ENCODE measurements around the gene HDAC4. TPM values are rescaled to one million over a fixed set of nuclear protein-coding genes. Genes with fewer than 3 reads are reported as not detected.

HDAC4 gene
- total and polyA plus RNA-seq, 9 of the 15 experiments (the other 6 are each of a cell fraction or from before 2014, with no cell fraction given), result 0.11 to 20.2 (median 4.0) TPM

- 0 out of 4 replicates have a peak, but pooled peaks of 1 of the 2 experiments have one; percentile 23 for TF ChIP-seq NRF1 (conservative IDR thresholded peaks at IDR 0.05 in 1 of 2, IDR thresholded peaks at IDR 0.05 in 1 of 2)
- peak; percentile 22; the same call in 1 of the 2 replicates for TF ChIP-seq L3MBTL2 (IDR thresholded peaks at IDR 0.05)
- no peak for TF ChIP-seq PPARD (CRISPR knock-in tag; IDR thresholded peaks at IDR 0.05)
- TF ChIP-seq STAT5A (IDR thresholded peaks at IDR 0.05; ENCODE audit: borderline replicate concordance, low read length), result peak; percentile 85
- TF ChIP-seq NFE2 (IDR thresholded peaks at IDR 0.05; ENCODE audit: low read depth), result no peak
- TF ChIP-seq, protein P1, sequence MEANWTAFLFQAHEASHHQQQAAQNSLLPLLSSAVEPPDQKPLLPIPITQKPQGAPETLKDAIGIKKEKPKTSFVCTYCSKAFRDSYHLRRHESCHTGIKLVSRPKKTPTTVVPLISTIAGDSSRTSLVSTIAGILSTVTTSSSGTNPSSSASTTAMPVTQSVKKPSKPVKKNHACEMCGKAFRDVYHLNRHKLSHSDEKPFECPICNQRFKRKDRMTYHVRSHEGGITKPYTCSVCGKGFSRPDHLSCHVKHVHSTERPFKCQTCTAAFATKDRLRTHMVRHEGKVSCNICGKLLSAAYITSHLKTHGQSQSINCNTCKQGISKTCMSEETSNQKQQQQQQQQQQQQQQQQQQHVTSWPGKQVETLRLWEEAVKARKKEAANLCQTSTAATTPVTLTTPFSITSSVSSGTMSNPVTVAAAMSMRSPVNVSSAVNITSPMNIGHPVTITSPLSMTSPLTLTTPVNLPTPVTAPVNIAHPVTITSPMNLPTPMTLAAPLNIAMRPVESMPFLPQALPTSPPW (CRISPR knock-in tag; IDR thresholded peaks at IDR 0.05), result peak; percentile 33; the same call in 1 of the 2 replicates
- TF ChIP-seq TGIF2 (CRISPR knock-in tag; IDR thresholded peaks at IDR 0.05), result no peak
- 0 out of 2 replicates have a peak, but pooled peaks have one; percentile 15 for TF ChIP-seq DPF2 (IDR thresholded peaks at IDR 0.05)
- no peak for TF ChIP-seq SRSF3 (IDR thresholded peaks at IDR 0.05; ENCODE audit: insufficient read depth, low read length)
- TF ChIP-seq TFAP4 (CRISPR knock-in tag; IDR thresholded peaks at IDR 0.05; ENCODE audit: borderline replicate concordance), result peak; percentile 60; the same call in 1 of the 2 replicates
- TF ChIP-seq ZNF24 (IDR thresholded peaks at IDR 0.05), result peak; percentile 64
- TF ChIP-seq POLR2AphosphoS5 (IDR thresholded peaks at IDR 0.05; ENCODE audit: control insufficient read depth, insufficient read depth, low read depth, low read length), result peak; percentile 56; the same call in 1 of the 2 replicates
- peak; percentile 58 for TF ChIP-seq CXXC5 (CRISPR knock-in tag; IDR thresholded peaks at IDR 0.05)
- 0 out of 2 replicates have a peak, but pooled peaks have one; percentile 16 for TF ChIP-seq CTBP1 (IDR thresholded peaks at IDR 0.05; ENCODE audit: borderline replicate concordance)
- TF ChIP-seq MTA2 (IDR thresholded peaks at IDR 0.05; ENCODE audit: low read depth), result peak; percentile 34; the same call in 1 of the 2 replicates
Measured at GRCh38 chr2:239086325-239087020, 314.3 kb downstream of the HDAC4 start (continued).
